Measurements from ENCODE around the gene AGPAT4.

AGPAT4 gene

GRCh38 chr6:161094955-161095354, 178.9 kb downstream of the AGPAT4 start:
- peaks cover 27 to 76% (median 53%) of the 10 kb centered on the region in 4 experiments for H3K36me3 ChIP-seq (ENCODE audit: control insufficient read depth in 4 of 4, insufficient read depth in 4 of 4, low read length in 3 of 4)
- H3K4me3 ChIP-seq (ENCODE audit: control insufficient read depth in 1 of 7, extremely low read depth in 1 of 7, insufficient read depth in 4 of 7, low read depth in 2 of 7, low read length in 6 of 7) = no peak overlapping the region
- WGBS (ENCODE audit: insufficient coverage) = 93% methylated on average over 2 of the region's 5 CpGs
- H3K4me1 ChIP-seq (ENCODE audit: control extremely low read depth in 1 of 4, control insufficient read depth in 4 of 4, insufficient read depth in 4 of 4, low read length in 3 of 4) = no peaks in the 10 kb centered on the region
- ChIA-PET POLR2A (no interaction called here), CTCF (no interaction called here)
- DNase-seq = no peak
- H3K27ac ChIP-seq (ENCODE audit: insufficient read depth in 1 of 2, low read depth in 1 of 2, low read length in 2 of 2, poor library complexity in 1 of 2, severe bottlenecking in 2 of 2) = no peak overlapping the region
- no peaks in the 10 kb centered on the region for H3K9me3 ChIP-seq (ENCODE audit: control extremely low read depth in 1 of 5, control insufficient read depth in 4 of 5, insufficient read depth in 2 of 5, low read depth in 1 of 5, low read length in 4 of 5)
- H3K27me3 ChIP-seq (replicated peaks in 2 of 5; ENCODE audit: control insufficient read depth in 4 of 5, insufficient read depth in 5 of 5, low read length in 4 of 5) = no peaks in the 10 kb centered on the region

DNA sequence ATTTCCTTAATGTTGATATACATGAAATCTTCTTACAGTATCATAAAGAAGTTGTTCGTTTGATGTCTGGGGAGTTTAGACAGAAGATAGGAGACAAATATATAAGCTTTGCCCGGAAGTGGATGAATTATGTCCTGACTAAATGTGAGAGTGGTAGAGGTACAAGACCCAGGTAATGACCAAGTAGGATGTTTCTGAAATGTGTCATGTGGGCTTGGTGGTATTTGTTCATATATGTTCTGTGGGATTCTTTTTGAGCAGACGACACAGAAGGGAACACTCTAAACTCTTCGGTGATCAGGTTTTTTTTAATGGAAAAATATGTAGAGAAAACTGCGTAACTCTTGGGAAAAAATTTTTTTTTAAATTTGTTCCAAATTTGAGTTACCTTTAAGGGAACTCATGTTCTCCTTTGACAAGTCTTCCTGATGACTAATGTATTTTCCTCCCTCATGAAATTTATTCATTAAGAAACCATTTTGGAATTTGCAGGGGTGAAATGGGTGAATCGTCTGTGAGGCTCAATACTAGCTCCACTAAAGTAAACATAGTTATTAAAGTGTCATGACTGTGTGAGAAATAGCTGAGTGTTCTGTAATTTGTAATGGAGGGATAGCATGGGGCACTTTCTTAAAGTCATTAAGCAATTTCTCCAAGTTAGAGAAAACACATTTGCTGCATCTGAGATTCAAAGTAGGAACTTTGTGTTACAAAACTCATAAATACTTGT, 181.7 kb downstream of the AGPAT4 start:
- POLR2A ChIA-PET = no interaction called here
- peaks cover 34 to 74% (median 53%) of the 10 kb centered on the region in 4 experiments for H3K36me3 ChIP-seq (ENCODE audit: control insufficient read depth in 4 of 4, insufficient read depth in 4 of 4, low read length in 3 of 4)
- H3K4me3 ChIP-seq (ENCODE audit: control insufficient read depth in 1 of 7, extremely low read depth in 1 of 7, insufficient read depth in 4 of 7, low read depth in 2 of 7, low read length in 6 of 7) = no peak overlapping the region
- CTCF ChIA-PET = no interaction called here
- no peak overlapping the region for H3K27ac ChIP-seq (ENCODE audit: insufficient read depth in 1 of 2, low read depth in 1 of 2, low read length in 2 of 2, poor library complexity in 1 of 2, severe bottlenecking in 2 of 2)
- H3K4me1 ChIP-seq (ENCODE audit: control extremely low read depth in 1 of 4, control insufficient read depth in 4 of 4, insufficient read depth in 4 of 4, low read length in 3 of 4) = no peaks in the 10 kb centered on the region
- no peak for DNase-seq
- no peaks in the 10 kb centered on the region for H3K9me3 ChIP-seq (ENCODE audit: control extremely low read depth in 1 of 5, control insufficient read depth in 4 of 5, insufficient read depth in 2 of 5, low read depth in 1 of 5, low read length in 4 of 5)
- 98% methylated on average over 4 of the region's 6 CpGs for WGBS (ENCODE audit: insufficient coverage)
- H3K27me3 ChIP-seq (replicated peaks in 2 of 5; ENCODE audit: control insufficient read depth in 4 of 5, insufficient read depth in 5 of 5, low read length in 4 of 5) = no peaks in the 10 kb centered on the region

DNA sequence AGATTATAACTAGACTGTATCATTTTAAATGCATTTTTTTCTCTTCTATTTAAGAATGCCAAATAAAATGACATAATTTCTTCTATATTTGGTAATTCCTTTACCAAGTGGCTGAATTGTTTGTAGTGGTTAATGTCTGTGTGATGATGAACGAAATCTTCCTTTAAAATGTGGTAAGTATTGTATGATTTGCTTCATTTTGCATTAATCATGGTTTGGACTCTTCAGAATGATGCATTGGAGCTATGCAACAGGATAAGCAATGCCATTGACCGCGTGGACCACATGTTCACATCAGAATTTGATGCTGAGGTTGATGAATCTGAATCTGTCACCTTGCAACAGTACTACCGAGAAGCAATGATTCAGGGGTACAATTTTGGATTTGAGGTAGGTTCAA, 182.7 kb downstream of the AGPAT4 start:
- peaks cover 36 to 78% (median 56%) of the 10 kb centered on the region in 4 experiments for H3K36me3 ChIP-seq (ENCODE audit: control insufficient read depth in 4 of 4, insufficient read depth in 4 of 4, low read length in 3 of 4)
- CTCF ChIA-PET = no interaction called here
- 100% methylated on average over 3 of the region's 4 CpGs for WGBS (ENCODE audit: insufficient coverage)

GRCh38 chr6:161088676-161089328, 185.1 kb downstream of the AGPAT4 start:
- no peaks in the 10 kb centered on the region for H3K27me3 ChIP-seq (replicated peaks in 2 of 5; ENCODE audit: control insufficient read depth in 4 of 5, insufficient read depth in 5 of 5, low read length in 4 of 5)
- no peak overlapping the region for H3K27ac ChIP-seq (ENCODE audit: insufficient read depth in 1 of 2, low read depth in 1 of 2, low read length in 2 of 2, poor library complexity in 1 of 2, severe bottlenecking in 2 of 2)
- H3K4me1 ChIP-seq (ENCODE audit: control extremely low read depth in 1 of 4, control insufficient read depth in 4 of 4, insufficient read depth in 4 of 4, low read length in 3 of 4) = no peaks in the 10 kb centered on the region
- DNase-seq = no peak
- POLR2A ChIA-PET = no interaction called here
- peaks cover 29 to 87% (median 61%) of the 10 kb centered on the region in 4 experiments for H3K36me3 ChIP-seq (ENCODE audit: control insufficient read depth in 4 of 4, insufficient read depth in 4 of 4, low read length in 3 of 4)
- H3K9me3 ChIP-seq (ENCODE audit: control extremely low read depth in 1 of 5, control insufficient read depth in 4 of 5, insufficient read depth in 2 of 5, low read depth in 1 of 5, low read length in 4 of 5) = no peaks in the 10 kb centered on the region
- H3K4me3 ChIP-seq (ENCODE audit: control insufficient read depth in 1 of 7, extremely low read depth in 1 of 7, insufficient read depth in 4 of 7, low read depth in 2 of 7, low read length in 6 of 7) = no peak overlapping the region
- WGBS (ENCODE audit: insufficient coverage) = 100% methylated on average over 2 of the region's 2 CpGs
- CTCF ChIA-PET = no interaction called here

More for the DNA sequence above, 182.7 kb downstream of the AGPAT4 start:
- no peak overlapping the region for H3K27ac ChIP-seq (ENCODE audit: insufficient read depth in 1 of 2, low read depth in 1 of 2, low read length in 2 of 2, poor library complexity in 1 of 2, severe bottlenecking in 2 of 2)
- DNase-seq = no peak
- no peaks in the 10 kb centered on the region for H3K4me1 ChIP-seq (ENCODE audit: control extremely low read depth in 1 of 4, control insufficient read depth in 4 of 4, insufficient read depth in 4 of 4, low read length in 3 of 4)
- no peaks in the 10 kb centered on the region for H3K9me3 ChIP-seq (ENCODE audit: control extremely low read depth in 1 of 5, control insufficient read depth in 4 of 5, insufficient read depth in 2 of 5, low read depth in 1 of 5, low read length in 4 of 5)
- no peaks in the 10 kb centered on the region for H3K27me3 ChIP-seq (replicated peaks in 2 of 5; ENCODE audit: control insufficient read depth in 4 of 5, insufficient read depth in 5 of 5, low read length in 4 of 5)
- H3K4me3 ChIP-seq (ENCODE audit: control insufficient read depth in 1 of 7, extremely low read depth in 1 of 7, insufficient read depth in 4 of 7, low read depth in 2 of 7, low read length in 6 of 7) = no peak overlapping the region
- POLR2A ChIA-PET = no interaction called here

DNA sequence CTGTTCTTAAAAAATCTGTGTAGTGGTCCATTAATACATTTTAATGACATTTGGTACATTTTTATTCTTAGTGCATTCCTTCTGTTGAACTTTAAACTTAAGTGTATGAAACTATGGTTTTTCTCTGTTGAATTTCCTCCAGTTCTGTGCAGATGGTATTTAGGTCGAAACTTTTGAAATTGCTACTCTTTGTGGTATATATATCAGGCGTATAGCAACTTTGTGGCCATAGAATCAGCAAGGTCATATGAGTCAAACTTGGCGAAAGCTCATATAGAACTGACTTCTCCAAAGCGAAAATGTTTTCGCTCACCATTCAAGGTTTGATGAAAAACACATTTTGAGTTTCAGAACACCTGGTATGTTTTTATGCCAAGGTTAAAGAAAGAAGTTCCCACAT, 188.6 kb downstream of the AGPAT4 start:
- Histone ChIP-seq H3K9me3 (ENCODE audit: control extremely low read depth in 1 of 5, control insufficient read depth in 4 of 5, insufficient read depth in 2 of 5, low read depth in 1 of 5, low read length in 4 of 5) (no peaks in the 10 kb centered on the region), H3K4me1 (ENCODE audit: control extremely low read depth in 1 of 4, control insufficient read depth in 4 of 4, insufficient read depth in 4 of 4, low read length in 3 of 4) (no peaks in the 10 kb centered on the region), H3K4me3 (ENCODE audit: control insufficient read depth in 1 of 7, extremely low read depth in 1 of 7, insufficient read depth in 4 of 7, low read depth in 2 of 7, low read length in 6 of 7) (no peak overlapping the region), H3K27me3 (replicated peaks in 2 of 5; ENCODE audit: control insufficient read depth in 4 of 5, insufficient read depth in 5 of 5, low read length in 4 of 5) (no peaks in the 10 kb centered on the region), H3K27ac (ENCODE audit: insufficient read depth in 1 of 2, low read depth in 1 of 2, low read length in 2 of 2, poor library complexity in 1 of 2, severe bottlenecking in 2 of 2) (no peak overlapping the region), H3K36me3 (ENCODE audit: control insufficient read depth in 4 of 4, insufficient read depth in 4 of 4, low read length in 3 of 4) (peaks cover 28 to 93% (median 71%) of the 10 kb centered on the region in 4 experiments)
- WGBS (ENCODE audit: insufficient coverage) = 98% methylated on average over 4 of the region's 5 CpGs
- CTCF ChIA-PET = interaction anchor here (0.7 to 1.3 kb wide), 3 partner anchors 9 to 289 kb away, joined by 3 to 4 read pairs (median 3); no protein-coding TSS in a partner anchor
- POLR2A ChIA-PET = no interaction called here
- DNase-seq = no peak

GRCh38 chr6:161082215-161082614, 191.6 kb downstream of the AGPAT4 start:
- no peak overlapping the region for H3K27ac ChIP-seq (ENCODE audit: insufficient read depth in 1 of 2, low read depth in 1 of 2, low read length in 2 of 2, poor library complexity in 1 of 2, severe bottlenecking in 2 of 2)
- H3K36me3 ChIP-seq (ENCODE audit: control insufficient read depth in 4 of 4, insufficient read depth in 4 of 4, low read length in 3 of 4) = peaks cover 18 to 78% (median 60%) of the 10 kb centered on the region in 4 experiments
- H3K27me3 ChIP-seq (replicated peaks in 2 of 5; ENCODE audit: control insufficient read depth in 4 of 5, insufficient read depth in 5 of 5, low read length in 4 of 5) = no peaks in the 10 kb centered on the region
- WGBS (ENCODE audit: insufficient coverage) = 100% methylated on average over 2 of the region's 2 CpGs
- ChIA-PET CTCF (interaction anchor here (1.1 kb wide), 1 partner anchor 289 kb away, joined by 4 read pairs; no protein-coding TSS in a partner anchor), POLR2A (no interaction called here)
- peaks cover 0 to 10% (median 2%) of the 10 kb centered on the region in 4 experiments for H3K4me1 ChIP-seq (ENCODE audit: control extremely low read depth in 1 of 4, control insufficient read depth in 4 of 4, insufficient read depth in 4 of 4, low read length in 3 of 4)
- no peak overlapping the region for H3K4me3 ChIP-seq (ENCODE audit: control insufficient read depth in 1 of 7, extremely low read depth in 1 of 7, insufficient read depth in 4 of 7, low read depth in 2 of 7, low read length in 6 of 7)
- DNase-seq = no peak
- no peaks in the 10 kb centered on the region for H3K9me3 ChIP-seq (ENCODE audit: control extremely low read depth in 1 of 5, control insufficient read depth in 4 of 5, insufficient read depth in 2 of 5, low read depth in 1 of 5, low read length in 4 of 5)
